Measurements from ENCODE around the gene NCOA1. TPM values are rescaled to one million over a fixed set of nuclear protein-coding genes. Genes with fewer than 3 reads are reported as not detected.

The NCOA1 gene
- total RNA-seq, 1 experiment from 2014 or later, result 15.4 TPM

DNA sequence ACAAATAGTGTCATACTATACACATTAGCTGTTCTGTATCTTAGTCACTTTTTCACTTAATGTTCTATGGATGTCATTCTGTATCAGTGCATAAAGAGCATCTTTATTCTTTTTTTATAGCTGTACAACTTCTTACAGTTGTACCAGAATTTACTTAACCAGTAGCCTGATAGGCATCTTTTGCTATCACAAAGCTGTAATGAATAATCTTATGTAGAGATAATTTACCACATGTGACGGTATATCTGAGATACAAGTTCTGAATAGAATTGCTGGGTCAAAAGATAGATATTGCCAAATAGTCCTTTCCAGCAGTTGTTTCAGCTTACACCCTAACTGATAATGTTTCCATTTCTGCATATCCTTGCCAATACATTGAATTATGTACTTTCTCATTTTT lies 232.1 kb downstream of the NCOA1 start:
- Mint-ChIP-seq H3K9me3 (ENCODE audit: unreplicated experiment) (no peaks in the 10 kb centered on the region), H3K36me3 (ENCODE audit: insufficient read depth, unreplicated experiment) (peaks cover 13% of the 10 kb centered on the region), H3K27me3 (ENCODE audit: insufficient read depth, unreplicated experiment) (no peaks in the 10 kb centered on the region), H3K4me1 (ENCODE audit: insufficient read depth, unreplicated experiment) (peaks cover 11% of the 10 kb centered on the region), H3K4me3 (ENCODE audit: unreplicated experiment) (no peak overlapping the region), H3K27ac (ENCODE audit: low read depth, unreplicated experiment) (no peak overlapping the region)
- TF ChIP-seq, protein P1, sequence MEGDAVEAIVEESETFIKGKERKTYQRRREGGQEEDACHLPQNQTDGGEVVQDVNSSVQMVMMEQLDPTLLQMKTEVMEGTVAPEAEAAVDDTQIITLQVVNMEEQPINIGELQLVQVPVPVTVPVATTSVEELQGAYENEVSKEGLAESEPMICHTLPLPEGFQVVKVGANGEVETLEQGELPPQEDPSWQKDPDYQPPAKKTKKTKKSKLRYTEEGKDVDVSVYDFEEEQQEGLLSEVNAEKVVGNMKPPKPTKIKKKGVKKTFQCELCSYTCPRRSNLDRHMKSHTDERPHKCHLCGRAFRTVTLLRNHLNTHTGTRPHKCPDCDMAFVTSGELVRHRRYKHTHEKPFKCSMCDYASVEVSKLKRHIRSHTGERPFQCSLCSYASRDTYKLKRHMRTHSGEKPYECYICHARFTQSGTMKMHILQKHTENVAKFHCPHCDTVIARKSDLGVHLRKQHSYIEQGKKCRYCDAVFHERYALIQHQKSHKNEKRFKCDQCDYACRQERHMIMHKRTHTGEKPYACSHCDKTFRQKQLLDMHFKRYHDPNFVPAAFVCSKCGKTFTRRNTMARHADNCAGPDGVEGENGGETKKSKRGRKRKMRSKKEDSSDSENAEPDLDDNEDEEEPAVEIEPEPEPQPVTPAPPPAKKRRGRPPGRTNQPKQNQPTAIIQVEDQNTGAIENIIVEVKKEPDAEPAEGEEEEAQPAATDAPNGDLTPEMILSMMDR (IDR thresholded peaks at IDR 0.05; ENCODE audit: unreplicated experiment), result no peak
- CTCF ChIA-PET, result no interaction called here
- POLR2A ChIA-PET, result interaction anchor here (0.6 to 0.7 kb wide), 3 partner anchors 106 to 291 kb away, joined by 3 to 4 read pairs (median 4); no protein-coding TSS in a partner anchor
- no peak for DNase-seq (ENCODE audit: unreplicated experiment)
- no TSS peak for BruUV-seq (replicated peaks)
- intact Hi-C loops (cut with micrococcal nuclease), result no loop called here

DNA sequence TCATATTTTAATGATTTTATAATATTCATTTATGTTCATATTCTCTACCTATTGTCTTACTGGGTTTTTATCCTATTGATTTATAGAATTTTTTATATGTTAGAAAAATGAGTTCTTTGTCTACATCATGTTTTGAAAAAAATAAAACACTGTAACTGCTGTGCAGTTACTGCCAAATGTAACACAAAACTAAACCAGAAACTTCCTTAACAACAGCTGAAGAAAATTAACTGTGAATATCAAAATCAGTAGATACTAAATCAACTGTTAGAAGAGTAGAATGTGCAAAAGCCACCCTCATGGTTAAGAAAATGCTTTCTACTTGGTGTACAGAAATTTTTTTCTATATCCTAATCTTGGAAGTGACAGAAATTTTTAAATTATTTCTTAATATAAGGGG lies 232.6 kb downstream of the NCOA1 start:
- H3K4me1 Mint-ChIP-seq (ENCODE audit: insufficient read depth, unreplicated experiment), result peaks cover 11% of the 10 kb centered on the region
- H3K36me3 Mint-ChIP-seq (ENCODE audit: insufficient read depth, unreplicated experiment), result peaks cover 8% of the 10 kb centered on the region
- no peak overlapping the region for H3K27ac Mint-ChIP-seq (ENCODE audit: low read depth, unreplicated experiment)
- no peaks in the 10 kb centered on the region for H3K27me3 Mint-ChIP-seq (ENCODE audit: insufficient read depth, unreplicated experiment)
- intact Hi-C loops (cut with micrococcal nuclease), result no loop called here
- no peak for DNase-seq (ENCODE audit: unreplicated experiment)
- POLR2A ChIA-PET, result interaction anchor here (0.7 kb wide), 1 partner anchor 106 kb away, joined by 4 read pairs; no protein-coding TSS in a partner anchor
- no peaks in the 10 kb centered on the region for H3K9me3 Mint-ChIP-seq (ENCODE audit: unreplicated experiment)
- no peak overlapping the region for H3K4me3 Mint-ChIP-seq (ENCODE audit: unreplicated experiment)
- CTCF ChIA-PET, result no interaction called here
- BruUV-seq (replicated peaks), result no TSS peak
- TF ChIP-seq, protein P1 (IDR thresholded peaks at IDR 0.05; ENCODE audit: unreplicated experiment), result no peak

DNA sequence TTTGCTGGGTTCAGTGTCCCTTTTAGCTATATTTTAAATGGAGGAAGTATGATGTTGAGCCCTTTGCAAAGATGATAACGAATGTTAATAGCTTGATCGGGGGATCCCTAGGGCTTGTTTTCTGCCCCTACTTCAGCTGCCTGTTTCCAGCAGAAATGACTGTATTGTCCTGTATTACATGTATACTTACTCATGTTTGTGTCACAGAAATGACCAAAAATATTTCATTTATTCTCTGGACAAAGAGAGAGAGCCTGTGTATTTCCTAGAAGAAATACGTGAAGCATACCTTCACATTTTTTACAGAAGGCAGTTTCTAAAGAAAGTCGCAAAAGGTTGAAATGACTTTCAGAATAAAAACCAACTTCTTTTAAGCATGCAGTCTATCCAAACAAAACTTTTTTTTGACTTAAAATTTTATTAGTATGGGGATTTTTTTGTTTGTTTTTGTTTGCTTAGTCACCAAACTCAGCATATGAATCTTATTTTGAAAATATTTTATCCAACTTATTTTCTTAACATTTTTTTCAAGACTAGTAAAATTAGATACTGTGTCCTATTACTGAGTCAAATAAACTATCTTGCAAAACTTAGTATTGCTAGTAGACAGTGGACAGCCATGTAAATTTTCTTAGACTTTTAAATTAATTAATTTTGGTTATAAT lies 233.2 kb downstream of the NCOA1 start:
- Mint-ChIP-seq H3K27me3 (ENCODE audit: insufficient read depth, unreplicated experiment) (no peaks in the 10 kb centered on the region), H3K27ac (ENCODE audit: low read depth, unreplicated experiment) (no peak overlapping the region), H3K4me1 (ENCODE audit: insufficient read depth, unreplicated experiment) (peaks cover 11% of the 10 kb centered on the region), H3K4me3 (ENCODE audit: unreplicated experiment) (no peak overlapping the region), H3K36me3 (ENCODE audit: insufficient read depth, unreplicated experiment) (peaks cover 7% of the 10 kb centered on the region), H3K9me3 (ENCODE audit: unreplicated experiment) (no peaks in the 10 kb centered on the region)
- CTCF ChIA-PET, result no interaction called here
- BruUV-seq (replicated peaks), result no TSS peak
- intact Hi-C loops (cut with micrococcal nuclease), result no loop called here
- TF ChIP-seq, protein P1 (IDR thresholded peaks at IDR 0.05; ENCODE audit: unreplicated experiment), result no peak
- DNase-seq (ENCODE audit: unreplicated experiment), result no peak
- POLR2A ChIA-PET, result no interaction called here

DNA sequence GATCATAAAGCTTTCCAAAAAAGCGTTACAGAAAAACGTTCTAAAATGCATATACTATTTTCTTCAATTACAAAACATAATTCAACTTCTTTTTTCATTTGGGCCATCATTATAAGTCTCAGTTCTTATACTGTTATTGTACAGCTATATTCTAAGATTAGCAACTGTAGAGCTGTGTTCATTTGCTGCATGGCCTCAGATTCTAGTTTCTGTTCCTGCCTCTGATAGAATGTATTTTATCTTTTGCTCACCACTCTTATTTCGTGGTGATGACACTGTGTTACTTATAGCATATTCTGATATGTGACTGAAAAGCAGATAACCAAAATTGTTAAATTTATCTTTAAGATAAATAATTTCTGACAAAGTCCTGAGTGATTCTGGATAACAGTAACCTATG lies 234.9 kb downstream of the NCOA1 start:
- H3K36me3 Mint-ChIP-seq (ENCODE audit: insufficient read depth, unreplicated experiment), result peaks cover 13% of the 10 kb centered on the region
- no TSS peak for BruUV-seq (replicated peaks)

More for the DNA sequence above, 234.9 kb downstream of the NCOA1 start:
- DNase-seq (ENCODE audit: unreplicated experiment), result no peak
- TF ChIP-seq, protein P1 (IDR thresholded peaks at IDR 0.05; ENCODE audit: unreplicated experiment), result no peak
- no peaks in the 10 kb centered on the region for H3K9me3 Mint-ChIP-seq (ENCODE audit: unreplicated experiment)
- POLR2A ChIA-PET, result no interaction called here
- intact Hi-C loops (cut with micrococcal nuclease), result no loop called here
- H3K4me3 Mint-ChIP-seq (ENCODE audit: unreplicated experiment), result no peak overlapping the region
- H3K4me1 Mint-ChIP-seq (ENCODE audit: insufficient read depth, unreplicated experiment), result peaks cover 10% of the 10 kb centered on the region
- CTCF ChIA-PET, result interaction anchor here (0.5 to 1.6 kb wide), 2 partner anchors 162 to 315 kb away, joined by 3 to 5 read pairs; no protein-coding TSS in a partner anchor
- H3K27me3 Mint-ChIP-seq (ENCODE audit: insufficient read depth, unreplicated experiment), result no peaks in the 10 kb centered on the region
- no peak overlapping the region for H3K27ac Mint-ChIP-seq (ENCODE audit: low read depth, unreplicated experiment)

All from MCF 10A (cell line).